HEK293 (cell line): Measurements from ENCODE around the gene ANKRD23.

Experiments used
- KLF10 ChIP-seq: fragments of 450-650 bp; IDR thresholded peaks from 2 replicates; pipeline ENCODE4 v1.5.1; 2018; ENCODE audit warnings: missing biosample characterization, mild to moderate bottlenecking, missing genetic modification characterization
- TF ChIP-seq, protein P1 (sequence below): fragments of 450-650 bp; formaldehyde crosslinking; IDR thresholded peaks from 2 replicates; pipeline ENCODE4 v1.5.1; 2016; ENCODE audit warnings: missing biosample characterization, missing genetic modification characterization
- TF ChIP-seq, protein P2 (sequence below): fragments of 450-650 bp; formaldehyde crosslinking; IDR thresholded peaks from 2 replicates; pipeline ENCODE4 v1.5.1; 2016; ENCODE audit warnings: missing biosample characterization, missing genetic modification characterization
- TF ChIP-seq, protein P3 (sequence below): fragments of 450-650 bp; formaldehyde crosslinking; IDR thresholded peaks from 2 replicates; pipeline ENCODE4 v1.5.1; 2016; ENCODE audit warnings: missing biosample characterization, missing genetic modification characterization

DNA sequence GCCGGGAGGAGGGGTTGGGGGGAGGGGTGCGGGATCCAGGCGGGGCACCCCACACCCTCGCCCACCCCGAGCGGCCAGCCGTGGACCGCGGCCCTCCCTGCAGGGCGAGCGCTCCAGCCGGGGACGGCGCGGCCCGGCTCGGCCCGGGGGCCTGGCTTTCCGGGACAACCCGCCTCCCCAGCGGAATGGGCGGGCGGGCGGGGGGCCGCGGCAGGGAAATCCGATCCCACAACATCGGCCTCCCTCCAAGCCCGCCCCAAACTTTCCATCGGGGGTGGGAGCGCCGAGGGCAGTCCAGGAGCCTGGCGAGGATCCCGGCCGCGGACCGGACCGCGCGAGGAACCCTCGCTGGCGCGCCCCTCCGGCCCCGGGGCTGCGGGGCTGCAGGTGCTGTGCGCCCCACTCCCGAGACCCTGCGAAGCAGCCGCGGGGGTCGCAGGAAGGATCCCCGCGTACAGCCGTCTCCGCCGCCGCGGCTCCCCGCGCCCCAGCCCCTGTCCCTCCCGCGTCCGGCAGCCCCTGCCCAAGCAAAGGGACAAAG, 25.5 kb upstream of the ANKRD23 start:
- no peak for TF ChIP-seq KLF10
- TF ChIP-seq, protein P1, sequence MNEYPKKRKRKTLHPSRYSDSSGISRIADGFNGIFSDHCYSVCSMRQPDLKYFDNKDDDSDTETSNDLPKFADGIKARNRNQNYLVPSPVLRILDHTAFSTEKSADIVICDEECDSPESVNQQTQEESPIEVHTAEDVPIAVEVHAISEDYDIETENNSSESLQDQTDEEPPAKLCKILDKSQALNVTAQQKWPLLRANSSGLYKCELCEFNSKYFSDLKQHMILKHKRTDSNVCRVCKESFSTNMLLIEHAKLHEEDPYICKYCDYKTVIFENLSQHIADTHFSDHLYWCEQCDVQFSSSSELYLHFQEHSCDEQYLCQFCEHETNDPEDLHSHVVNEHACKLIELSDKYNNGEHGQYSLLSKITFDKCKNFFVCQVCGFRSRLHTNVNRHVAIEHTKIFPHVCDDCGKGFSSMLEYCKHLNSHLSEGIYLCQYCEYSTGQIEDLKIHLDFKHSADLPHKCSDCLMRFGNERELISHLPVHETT (tag by site-specific recombination) = no peak
- TF ChIP-seq, protein P2, sequence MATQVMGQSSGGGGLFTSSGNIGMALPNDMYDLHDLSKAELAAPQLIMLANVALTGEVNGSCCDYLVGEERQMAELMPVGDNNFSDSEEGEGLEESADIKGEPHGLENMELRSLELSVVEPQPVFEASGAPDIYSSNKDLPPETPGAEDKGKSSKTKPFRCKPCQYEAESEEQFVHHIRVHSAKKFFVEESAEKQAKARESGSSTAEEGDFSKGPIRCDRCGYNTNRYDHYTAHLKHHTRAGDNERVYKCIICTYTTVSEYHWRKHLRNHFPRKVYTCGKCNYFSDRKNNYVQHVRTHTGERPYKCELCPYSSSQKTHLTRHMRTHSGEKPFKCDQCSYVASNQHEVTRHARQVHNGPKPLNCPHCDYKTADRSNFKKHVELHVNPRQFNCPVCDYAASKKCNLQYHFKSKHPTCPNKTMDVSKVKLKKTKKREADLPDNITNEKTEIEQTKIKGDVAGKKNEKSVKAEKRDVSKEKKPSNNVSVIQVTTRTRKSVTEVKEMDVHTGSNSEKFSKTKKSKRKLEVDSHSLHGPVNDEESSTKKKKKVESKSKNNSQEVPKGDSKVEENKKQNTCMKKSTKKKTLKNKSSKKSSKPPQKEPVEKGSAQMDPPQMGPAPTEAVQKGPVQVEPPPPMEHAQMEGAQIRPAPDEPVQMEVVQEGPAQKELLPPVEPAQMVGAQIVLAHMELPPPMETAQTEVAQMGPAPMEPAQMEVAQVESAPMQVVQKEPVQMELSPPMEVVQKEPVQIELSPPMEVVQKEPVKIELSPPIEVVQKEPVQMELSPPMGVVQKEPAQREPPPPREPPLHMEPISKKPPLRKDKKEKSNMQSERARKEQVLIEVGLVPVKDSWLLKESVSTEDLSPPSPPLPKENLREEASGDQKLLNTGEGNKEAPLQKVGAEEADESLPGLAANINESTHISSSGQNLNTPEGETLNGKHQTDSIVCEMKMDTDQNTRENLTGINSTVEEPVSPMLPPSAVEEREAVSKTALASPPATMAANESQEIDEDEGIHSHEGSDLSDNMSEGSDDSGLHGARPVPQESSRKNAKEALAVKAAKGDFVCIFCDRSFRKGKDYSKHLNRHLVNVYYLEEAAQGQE (tag by site-specific recombination) = no peak
- TF ChIP-seq, protein P3, sequence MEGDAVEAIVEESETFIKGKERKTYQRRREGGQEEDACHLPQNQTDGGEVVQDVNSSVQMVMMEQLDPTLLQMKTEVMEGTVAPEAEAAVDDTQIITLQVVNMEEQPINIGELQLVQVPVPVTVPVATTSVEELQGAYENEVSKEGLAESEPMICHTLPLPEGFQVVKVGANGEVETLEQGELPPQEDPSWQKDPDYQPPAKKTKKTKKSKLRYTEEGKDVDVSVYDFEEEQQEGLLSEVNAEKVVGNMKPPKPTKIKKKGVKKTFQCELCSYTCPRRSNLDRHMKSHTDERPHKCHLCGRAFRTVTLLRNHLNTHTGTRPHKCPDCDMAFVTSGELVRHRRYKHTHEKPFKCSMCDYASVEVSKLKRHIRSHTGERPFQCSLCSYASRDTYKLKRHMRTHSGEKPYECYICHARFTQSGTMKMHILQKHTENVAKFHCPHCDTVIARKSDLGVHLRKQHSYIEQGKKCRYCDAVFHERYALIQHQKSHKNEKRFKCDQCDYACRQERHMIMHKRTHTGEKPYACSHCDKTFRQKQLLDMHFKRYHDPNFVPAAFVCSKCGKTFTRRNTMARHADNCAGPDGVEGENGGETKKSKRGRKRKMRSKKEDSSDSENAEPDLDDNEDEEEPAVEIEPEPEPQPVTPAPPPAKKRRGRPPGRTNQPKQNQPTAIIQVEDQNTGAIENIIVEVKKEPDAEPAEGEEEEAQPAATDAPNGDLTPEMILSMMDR (tag by site-specific recombination) = no peak
